HepG2 (cell line): ENCODE results near the gene RABGAP1L. TPM values are rescaled to one million over a fixed set of nuclear protein-coding genes. Genes with fewer than 3 reads are reported as not detected.

Experiments used
- ATAC-seq: fragments of 200-7000 bp; cut with Tn5 transposase; 3 replicates; pipeline ENCODE4 v1.9.1; 2020; ENCODE audit warnings: mild to moderate bottlenecking, moderate library complexity
- BruUV-seq: library from RNA; stranded (reverse); fragments of 400-500 nt; replicated peaks from 2 replicates; lab custom pipeline; 2021; lab: Mats Ljungman, UMichigan
- CTCF ChIA-PET: fragments of 300-600 bp; formaldehyde crosslinking; extraction: SDS; loops from one replicate; lab custom pipeline; 2021; ENCODE audit warnings: low total read pairs, inconsistent platforms, low intra/inter-chr PET ratio; lab: Yijun Ruan, JAX
- POLR2A ChIA-PET: fragments of 350-600 bp; sonication (Branson Sonifier 250); formaldehyde crosslinking; loops from one replicate; lab custom pipeline; 2020; ENCODE audit warnings: antibody characterized with exemption, inconsistent platforms; lab: Yijun Ruan, JAX
- DNase-seq: peaks from one replicate; pipeline ENCODE4 v3.0.0-alpha.2; 2015; ENCODE audit warnings: low spot score
- FAIRE-seq: peaks from 3 replicates; lab custom pipeline; 2011; peaks lifted over from hg19 to GRCh38; lab: Jason Lieb, UNC
- H2AFZ ChIP-seq: one replicate; pipeline ENCODE4 v1.6.1; 2011; ENCODE audit warnings: low read length, inconsistent platforms
- H3K27ac ChIP-seq: fragments of 300-600 bp; 3 replicates; pipeline ENCODE4 v1.8.0; 2011; ENCODE audit warnings: mixed run types, mild to moderate bottlenecking, mixed read lengths, low read length, inconsistent platforms; ENCODE audit not compliant: insufficient read depth; ENCODE audit errors: extremely low read length
- H3K27me3 ChIP-seq, 2 experiments: fragments of 200-600 bp in 1 of 2; 2 replicates in 1 of 2; 3 replicates in 1 of 2; pipeline versions ENCODE4 v1.6.0 to v1.8.0; 2011; ENCODE audit warnings: low read length in 2 of 2, mild to moderate bottlenecking in 2 of 2, moderate library complexity in 2 of 2, inconsistent platforms in 1 of 2; ENCODE audit not compliant: insufficient read depth in 2 of 2, control insufficient read depth in 1 of 2
- H3K36me3 ChIP-seq, 2 experiments: fragments of 200-600 bp in 1 of 2; replicated peaks in 1 of 2; 2 replicates in 1 of 2; 3 replicates in 1 of 2; pipeline versions ENCODE4 v1.5.1 to v1.8.0; 2011; ENCODE audit warnings: low read length in 2 of 2, inconsistent platforms in 1 of 2; ENCODE audit not compliant: insufficient read depth in 2 of 2, control insufficient read depth in 1 of 2
- H3K4me1 ChIP-seq: 2 replicates; pipeline ENCODE4 v1.5.1; 2012; ENCODE audit warnings: low read length, inconsistent platforms; ENCODE audit not compliant: insufficient read depth
- H3K4me2 ChIP-seq: 2 replicates; pipeline ENCODE4 v1.6.0; 2011; ENCODE audit warnings: low read depth, low read length, inconsistent platforms
- H3K4me3 ChIP-seq, 3 experiments: fragments of 200-600 bp in 1 of 3; sonication (generic), shearing (Covaris generic) in 1 of 3; replicated peaks in 1 of 3; 2 replicates each; pipeline ENCODE4 v1.5.1; 2011 to 2016; ENCODE audit warnings: low read length in 3 of 3, inconsistent platforms in 2 of 3, low read depth in 2 of 3, mild to moderate bottlenecking in 2 of 3, control low read depth in 1 of 3, mixed read lengths in 1 of 3; ENCODE audit not compliant: insufficient read depth in 1 of 3
- H3K79me2 ChIP-seq: one replicate; pipeline ENCODE4 v1.6.1; 2011; ENCODE audit warnings: low read length, inconsistent platforms; ENCODE audit not compliant: insufficient read depth
- H3K9ac ChIP-seq: 2 replicates; pipeline ENCODE4 v1.6.0; 2011; ENCODE audit warnings: mild to moderate bottlenecking, low read depth, low read length, inconsistent platforms; ENCODE audit not compliant: insufficient read depth
- H3K9me3 ChIP-seq: 2 replicates; pipeline ENCODE4 v1.5.1; 2012; ENCODE audit warnings: mild to moderate bottlenecking, low read length
- H4K20me1 ChIP-seq: 2 replicates; pipeline ENCODE4 v1.6.0; 2011; ENCODE audit warnings: inconsistent platforms, mild to moderate bottlenecking, low read length, moderate library complexity; ENCODE audit not compliant: insufficient read depth
- HNF4G ChIP-seq, 2 experiments: sonication (generic) in 1 of 2; formaldehyde crosslinking in 1 of 2; IDR thresholded peaks; 2 replicates each; pipeline versions ENCODE4 v1.4.0 to v1.6.1; 2011 to 2020; ENCODE audit warnings: borderline replicate concordance in 2 of 2, low read depth in 2 of 2, mild to moderate bottlenecking in 2 of 2, low read length in 1 of 2, missing genetic modification reagents in 1 of 2, moderate library complexity in 1 of 2
- MIXL1 ChIP-seq: IDR thresholded peaks from 2 replicates; pipeline ENCODE4 v1.6.1; 2016
- NFIB ChIP-seq: sonication (generic); formaldehyde crosslinking; IDR thresholded peaks from 2 replicates; pipeline ENCODE4 v1.9.0; 2021; ENCODE audit warnings: missing genetic modification reagents, mild to moderate bottlenecking, borderline replicate concordance
- NR2C2 ChIP-seq: sonication (generic); formaldehyde crosslinking; IDR thresholded peaks from 2 replicates; pipeline ENCODE4 v1.4.0; 2020; ENCODE audit warnings: missing genetic modification reagents, mild to moderate bottlenecking, moderate library complexity, borderline replicate concordance
- RAD21 ChIP-seq: fragments of 450-650 bp; formaldehyde crosslinking; IDR thresholded peaks from 2 replicates; pipeline ENCODE4 v1.5.0; 2020; ENCODE audit warnings: mild to moderate bottlenecking
- SOX5 ChIP-seq: IDR thresholded peaks from 2 replicates; pipeline ENCODE4 v1.6.1; 2016; ENCODE audit warnings: borderline replicate concordance
- SSRP1 ChIP-seq: IDR thresholded peaks from 2 replicates; pipeline ENCODE4 v1.6.1; 2016; ENCODE audit warnings: control low read depth
- ZMYM3 ChIP-seq: sonication (generic); formaldehyde crosslinking; IDR thresholded peaks from 2 replicates; pipeline ENCODE4 v1.5.1; 2020; ENCODE audit warnings: mild to moderate bottlenecking, missing genetic modification reagents
- ZNF12 ChIP-seq: sonication (generic); formaldehyde crosslinking; IDR thresholded peaks from 2 replicates; pipeline ENCODE4 v1.5.0; 2020; ENCODE audit warnings: missing genetic modification reagents
- ZNF232 ChIP-seq: sonication (generic); formaldehyde crosslinking; IDR thresholded peaks from 2 replicates; pipeline ENCODE4 v1.4.0; 2020; ENCODE audit warnings: missing genetic modification reagents, borderline replicate concordance
- ZNF24 ChIP-seq: fragments of 450-650 bp; IDR thresholded peaks from 2 replicates; pipeline ENCODE4 v1.6.1; 2017; ENCODE audit warnings: antibody characterized with exemption, mild to moderate bottlenecking
- ZNF296 ChIP-seq: sonication (generic); formaldehyde crosslinking; conservative IDR thresholded peaks from 2 replicates; pipeline ENCODE4 v1.5.0; 2020; ENCODE audit warnings: mild to moderate bottlenecking, missing genetic modification reagents
- ZNF343 ChIP-seq: sonication (generic); formaldehyde crosslinking; IDR thresholded peaks from 2 replicates; pipeline ENCODE4 v1.4.0; 2020; ENCODE audit warnings: mild to moderate bottlenecking, missing genetic modification reagents
- ZNF350 ChIP-seq: sonication (generic); formaldehyde crosslinking; IDR thresholded peaks from 2 replicates; pipeline ENCODE4 v1.4.0; 2020; ENCODE audit warnings: mild to moderate bottlenecking, low read depth, missing genetic modification reagents, borderline replicate concordance
- ZNF546 ChIP-seq: sonication (generic); formaldehyde crosslinking; conservative IDR thresholded peaks from 2 replicates; pipeline ENCODE4 v1.8.1; 2023; ENCODE audit warnings: mild to moderate bottlenecking, missing genetic modification reagents
- ZNF709 ChIP-seq: sonication (generic); formaldehyde crosslinking; IDR thresholded peaks from 2 replicates; pipeline ENCODE4 v1.5.0; 2020; ENCODE audit warnings: mild to moderate bottlenecking, missing genetic modification reagents
- WGBS: methylation state at CpG from one replicate; pipeline ENCODE4 v1.1.6; 2017; ENCODE audit warnings: low lambda C conversion rate; 5-methylcytosine and 5-hydroxymethylcytosine counted together
- in situ Hi-C: cut with HindIII; loops from 2 replicates; pipeline ENCODE4 v1.10.0; 2017; ENCODE audit warnings: low pct_unique_long_range_greater_than_20kb; ENCODE audit not compliant: extremely low pct_ligation_motif_present
- intact Hi-C: fragments of 100-400 bp; cut with micrococcal nuclease; formaldehyde crosslinking; loops from one replicate; pipeline ENCODE4 v1.10.0; 2022; ENCODE audit not compliant: unreplicated experiment
- polyA plus RNA-seq, 8 experiments: library from polyadenylated mRNA; depleted of rRNA in 3 of 8; stranded (reverse) in 7 of 8; unstranded in 1 of 8; fragments of >200 nt; fragmentation: Illumina TruSeq in 4 of 8; extraction: Trizol in 4 of 8; gene quantifications; 2 replicates each; pipeline versions ENCODE4 v1.2.1 to v1.2.3, GENCODE V29; 2011 to 2016; ENCODE audit warnings: low read depth in 4 of 8, missing spikeins in 1 of 8, mixed read lengths in 1 of 8; ENCODE audit not compliant: insufficient read depth in 1 of 8
- total RNA-seq, 5 experiments: library from RNA; depleted of rRNA; stranded (reverse); fragments of >200 nt; fragmentation: Illumina TruSeq; extraction: Trizol; gene quantifications; 2 replicates each; pipeline ENCODE4 v1.2.3, GENCODE V29; 2016; ENCODE audit warnings: low read depth in 1 of 5
- TF ChIP-seq, protein P1 (sequence below): sonication (generic); formaldehyde crosslinking; conservative IDR thresholded peaks from 2 replicates; pipeline ENCODE4 v1.5.0; 2020; ENCODE audit warnings: missing genetic modification reagents

Gene RABGAP1L
- total and polyA plus RNA-seq, 2 of the 13 experiments (the other 11 are each of a cell fraction or from before 2014, with no cell fraction given): 7.9 to 22.6 TPM

DNA sequence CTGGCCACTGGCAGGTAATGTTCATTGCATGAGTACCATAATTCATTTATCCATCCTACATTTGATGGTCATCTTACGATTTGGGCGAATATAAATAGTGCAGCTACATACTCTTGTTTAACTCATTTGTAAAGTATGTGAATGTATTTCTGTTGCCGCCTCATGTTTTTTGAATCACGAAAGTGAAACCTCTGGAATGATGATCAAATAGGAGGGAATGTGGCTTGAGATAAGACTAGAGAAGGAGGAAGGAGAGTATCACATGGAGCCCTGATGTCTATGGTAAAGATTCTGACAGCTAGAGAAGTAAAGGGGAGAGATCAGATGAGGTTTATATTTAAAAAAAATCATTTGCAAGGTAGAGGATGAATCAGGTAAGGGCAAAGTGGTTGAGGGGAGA lies 855.9 kb downstream of the RABGAP1L start:
- H3K9ac ChIP-seq: no peak overlapping the region
- ATAC-seq (no peak), DNase-seq (no peak), FAIRE-seq (no peak)
- no peaks in the 10 kb centered on the region for H3K79me2 ChIP-seq
- no peaks in the 10 kb centered on the region for H4K20me1 ChIP-seq
- no peak for TF ChIP-seq ZNF24
- TF ChIP-seq, protein P1, sequence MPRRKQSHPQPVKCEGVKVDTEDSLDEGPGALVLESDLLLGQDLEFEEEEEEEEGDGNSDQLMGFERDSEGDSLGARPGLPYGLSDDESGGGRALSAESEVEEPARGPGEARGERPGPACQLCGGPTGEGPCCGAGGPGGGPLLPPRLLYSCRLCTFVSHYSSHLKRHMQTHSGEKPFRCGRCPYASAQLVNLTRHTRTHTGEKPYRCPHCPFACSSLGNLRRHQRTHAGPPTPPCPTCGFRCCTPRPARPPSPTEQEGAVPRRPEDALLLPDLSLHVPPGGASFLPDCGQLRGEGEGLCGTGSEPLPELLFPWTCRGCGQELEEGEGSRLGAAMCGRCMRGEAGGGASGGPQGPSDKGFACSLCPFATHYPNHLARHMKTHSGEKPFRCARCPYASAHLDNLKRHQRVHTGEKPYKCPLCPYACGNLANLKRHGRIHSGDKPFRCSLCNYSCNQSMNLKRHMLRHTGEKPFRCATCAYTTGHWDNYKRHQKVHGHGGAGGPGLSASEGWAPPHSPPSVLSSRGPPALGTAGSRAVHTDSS (CRISPR knock-in tag): no peak
- no peak for TF ChIP-seq ZNF546 (CRISPR knock-in tag)
- TF ChIP-seq ZMYM3 (CRISPR knock-in tag): no peak
- H3K4me2 ChIP-seq: no peak overlapping the region
- intact Hi-C loops (no loop called here), in situ Hi-C loops (no loop called here)
- H3K36me3 ChIP-seq: peaks cover 8 to 77% of the 10 kb centered on the region in 2 experiments
- no peaks in the 10 kb centered on the region for H3K4me1 ChIP-seq
- ChIA-PET CTCF (no interaction called here), POLR2A (interaction anchor here (1.8 kb wide), 1 partner anchor 8 kb away, joined by 9 read pairs; the partner anchor contains the start of gene MRPS14)
- 97% methylated on average over 4 of the region's 4 CpGs for WGBS
- no peaks in the 10 kb centered on the region for H3K9me3 ChIP-seq
- no peak overlapping the region for H3K4me3 ChIP-seq
- H3K27me3 ChIP-seq: no peaks in the 10 kb centered on the region
- no peak overlapping the region for H2AFZ ChIP-seq
- BruUV-seq: no TSS peak
- no peak overlapping the region for H3K27ac ChIP-seq

DNA sequence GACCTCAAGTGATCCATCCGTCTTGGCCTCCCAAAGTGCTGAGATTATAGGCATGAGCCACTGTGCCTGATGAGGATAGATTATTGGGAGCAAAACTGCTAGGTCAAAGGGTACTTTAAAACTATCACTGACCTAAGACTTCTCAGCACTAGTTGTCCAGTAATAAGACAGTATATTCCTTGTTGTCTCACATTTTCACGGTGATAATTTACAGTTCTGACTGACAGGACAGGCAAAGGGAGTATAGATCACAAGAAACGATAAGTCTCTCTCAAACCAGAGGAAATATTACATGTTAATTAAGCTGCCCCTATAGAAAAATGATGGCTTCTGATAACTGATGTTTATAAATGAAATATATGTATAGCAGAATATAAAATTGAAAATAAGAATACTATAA lies 860.2 kb downstream of the RABGAP1L start:
- intact Hi-C loops: no loop called here
- no peaks in the 10 kb centered on the region for H3K9me3 ChIP-seq
- no peak overlapping the region for H3K4me3 ChIP-seq
- peaks cover 3 to 34% of the 10 kb centered on the region in 2 experiments; a peak in 4 of 5 replicates for H3K36me3 ChIP-seq
- no peak overlapping the region for H3K27ac ChIP-seq
- no peaks in the 10 kb centered on the region; a peak in 1 of 5 replicates for H3K27me3 ChIP-seq
- 0 out of 2 replicates have a peak, but pooled peaks cover 5% of the 10 kb centered on the region for H4K20me1 ChIP-seq
- 96% methylated on average over 3 of the region's 3 CpGs for WGBS
- ChIA-PET CTCF (no interaction called here), POLR2A (no interaction called here)
- no TSS peak for BruUV-seq
- DNase-seq: no peak
- ATAC-seq: no peak
- FAIRE-seq: no peak
- H3K4me2 ChIP-seq: no peak overlapping the region
- no peak overlapping the region for H3K9ac ChIP-seq
- H3K79me2 ChIP-seq: peaks cover 25% of the 10 kb centered on the region
- in situ Hi-C loops: no loop called here
- peaks cover 19% of the 10 kb centered on the region for H3K4me1 ChIP-seq
- no peak overlapping the region for H2AFZ ChIP-seq
- TF ChIP-seq, protein P1 (CRISPR knock-in tag): no peak
- TF ChIP-seq SOX5 (CRISPR knock-in tag): no peak
- TF ChIP-seq ZNF296: no peak
- TF ChIP-seq ZNF350 (CRISPR knock-in tag): no peak
- TF ChIP-seq NR2C2 (CRISPR knock-in tag): no peak
- no peak for TF ChIP-seq MIXL1
- no peak for TF ChIP-seq ZNF12
- TF ChIP-seq HNF4G (IDR thresholded peaks at IDR 0.05; ENCODE audit: borderline replicate concordance, low read depth, low read length): no peak
- no peak for TF ChIP-seq HNF4G (CRISPR knock-in tag; IDR thresholded peaks at IDR 0.05; ENCODE audit: borderline replicate concordance, low read depth)
- no peak for TF ChIP-seq RAD21
- no peak for TF ChIP-seq ZNF232 (CRISPR knock-in tag)
- no peak for TF ChIP-seq NFIB (CRISPR knock-in tag)
- no peak for TF ChIP-seq ZNF343 (CRISPR knock-in tag)
- TF ChIP-seq ZNF709 (CRISPR knock-in tag): no peak
- no peak for TF ChIP-seq SSRP1 (CRISPR knock-in tag)
